HG02642 (cell line): ENCODE results near the gene SCAF1.

ENCODE experiments used
- ATAC-seq: cut with Tn5 transposase; IDR thresholded peaks from one replicate; pipeline ENCODE4 v1.9.1; 2021; ENCODE audit warnings: mild to moderate bottlenecking; ENCODE audit not compliant: unreplicated experiment, poor library complexity

Gene SCAF1

GRCh38 chr19:49641688-49642491 lies at the start of gene SCAF1:
SCAF1 (plus strand) TSS chr19:49642209; CDS start chr19:49645027, 2,818 bp downstream.
- ATAC-seq = peak; percentile 63

GRCh38 chr19:49592486-49593232 lies 49.4 kb upstream of the SCAF1 start:
- ATAC-seq = no peak

- ATAC-seq = peak; percentile 52
Measured at GRCh38 chr19:49593233-49594113, 48.5 kb upstream of the SCAF1 start.

- ATAC-seq = no peak
Measured at GRCh38 chr19:49594157-49594992, 47.6 kb upstream of the SCAF1 start.

- ATAC-seq = no peak
Measured at GRCh38 chr19:49594993-49595818, 46.8 kb upstream of the SCAF1 start.

- ATAC-seq = no peak
Measured at GRCh38 chr19:49595819-49596404, 46.1 kb upstream of the SCAF1 start.

GRCh38 chr19:49596407-49596806 lies 45.6 kb upstream of the SCAF1 start:
- ATAC-seq = no peak

- no peak for ATAC-seq
Measured at GRCh38 chr19:49596954-49597702, 44.9 kb upstream of the SCAF1 start.

- no peak for ATAC-seq
Measured at GRCh38 chr19:49597703-49597974, 44.4 kb upstream of the SCAF1 start.

- no peak for ATAC-seq
Measured at GRCh38 chr19:49599378-49600295, 42.4 kb upstream of the SCAF1 start.

GRCh38 chr19:49601482-49602038 lies 40.4 kb upstream of the SCAF1 start:
- ATAC-seq = no peak

GRCh38 chr19:49602806-49603205 lies 39.2 kb upstream of the SCAF1 start:
- ATAC-seq = no peak

- no peak for ATAC-seq
Measured at GRCh38 chr19:49605605-49606004, 36.4 kb upstream of the SCAF1 start.

- no peak for ATAC-seq
Measured at GRCh38 chr19:49609499-49610092, 32.4 kb upstream of the SCAF1 start.

GRCh38 chr19:49613374-49613773 lies 28.6 kb upstream of the SCAF1 start:
- no peak for ATAC-seq

GRCh38 chr19:49614096-49614833 lies 27.7 kb upstream of the SCAF1 start:
- no peak for ATAC-seq
